Right lobe of liver (tissue), 4 donors: Measurements from ENCODE around the gene KRTAP5-6.

Source experiments
- CTCF ChIP-seq, 4 donors: fragments of 200-600 bp in 3 of 4; fragments of 450-650 bp in 1 of 4; IDR thresholded peaks; one replicate each; pipeline versions ENCODE4 v1.5.1 to v1.8.0; 2016 to 2022; ENCODE audit warnings: antibody characterized with exemption in 4 of 4, mild to moderate bottlenecking in 2 of 4
- POLR2A ChIP-seq: fragments of 450-650 bp; IDR thresholded peaks from one replicate; pipeline ENCODE4 v1.6.1; 2017; ENCODE audit warnings: antibody characterized with exemption, mild to moderate bottlenecking
- donor health status: DM: no; HTN: no; CAD: no.
- donor health status: DM: no; HTN: no; CAD: no.
- donor health status: DM: no; HTN: yes; CAD: no.

- TF ChIP-seq CTCF (IDR thresholded peaks at IDR 0.05) (no peak), POLR2A (no peak)
These were observed 40.2 kb downstream of the KRTAP5-6 start for GRCh38 chr11:1737080-1737757.
